H9 (cell line): ENCODE measurements around the gene YES1. TPM values are rescaled to one million over a fixed set of nuclear protein-coding genes. Genes with fewer than 3 reads are reported as not detected.
A peak's percentile ranks its signal among the peaks of the same experiment; 100 is the strongest.

Source experiments
- DNase-seq: peaks from one replicate; pipeline ENCODE4 v3.0.0-alpha.2; 2017
- H2AFZ ChIP-seq: one replicate; pipeline ENCODE4 v1.6.1; 2013; ENCODE audit warnings: mild to moderate bottlenecking, low read length, control low read depth, moderate library complexity
- H2AK5ac ChIP-seq: 2 replicates; pipeline ENCODE4 v1.6.1; 2013; ENCODE audit warnings: low read length, control low read depth, mixed read lengths; ENCODE audit not compliant: insufficient read length
- H2BK120ac ChIP-seq: one replicate; pipeline ENCODE4 v1.6.1; 2013; ENCODE audit warnings: low read depth, mild to moderate bottlenecking, low read length, control low read depth, inconsistent platforms; ENCODE audit not compliant: poor library complexity, severe bottlenecking
- H2BK12ac ChIP-seq: 2 replicates; pipeline ENCODE4 v1.6.1; 2013; ENCODE audit warnings: low read length, control low read depth, mixed read lengths, low read depth; ENCODE audit not compliant: insufficient read length
- H2BK15ac ChIP-seq: 2 replicates; pipeline ENCODE4 v1.6.1; 2013; ENCODE audit warnings: low read depth, low read length, control low read depth
- H2BK20ac ChIP-seq: one replicate; pipeline ENCODE4 v1.6.1; 2013; ENCODE audit warnings: low read depth, mild to moderate bottlenecking, low read length, control low read depth, inconsistent platforms; ENCODE audit not compliant: poor library complexity, severe bottlenecking
- H2BK5ac ChIP-seq: 2 replicates; pipeline ENCODE4 v1.6.1; 2013; ENCODE audit warnings: low read length, control low read depth, mixed read lengths; ENCODE audit not compliant: insufficient read length
- H3K14ac ChIP-seq: 2 replicates; pipeline ENCODE4 v1.6.1; 2013; ENCODE audit warnings: low read length, control low read depth; ENCODE audit not compliant: insufficient read depth
- H3K18ac ChIP-seq: 2 replicates; pipeline ENCODE4 v1.6.1; 2013; ENCODE audit warnings: low read depth, mild to moderate bottlenecking, mixed read lengths, low read length, control low read depth; ENCODE audit not compliant: insufficient read length
- H3K23ac ChIP-seq: 2 replicates; pipeline ENCODE4 v1.6.1; 2013; ENCODE audit warnings: low read length, control low read depth, mixed read lengths, low read depth; ENCODE audit not compliant: insufficient read length
- H3K23me2 ChIP-seq: 2 replicates; pipeline ENCODE4 v1.6.1; 2013; ENCODE audit warnings: low read depth, mild to moderate bottlenecking, mixed read lengths, low read length, control low read depth; ENCODE audit not compliant: insufficient read length, poor library complexity, severe bottlenecking
- H3K27ac ChIP-seq: 2 replicates; pipeline ENCODE4 v1.5.1; 2013; ENCODE audit warnings: low read length, control low read depth, mixed read lengths, low read depth; ENCODE audit not compliant: insufficient read length
- H3K27me3 ChIP-seq: 2 replicates; pipeline ENCODE4 v1.6.1; 2013; ENCODE audit warnings: low read length, control low read depth, inconsistent platforms; ENCODE audit not compliant: insufficient read depth
- H3K4ac ChIP-seq: 2 replicates; pipeline ENCODE4 v1.6.1; 2013; ENCODE audit warnings: low read depth, mild to moderate bottlenecking, control low read depth, inconsistent platforms, low read length, moderate library complexity
- H3K4me1 ChIP-seq: 2 replicates; pipeline ENCODE4 v1.6.1; 2013; ENCODE audit warnings: low read length, control low read depth, inconsistent platforms; ENCODE audit not compliant: insufficient read depth
- H3K4me2 ChIP-seq: 2 replicates; pipeline ENCODE4 v1.6.1; 2013; ENCODE audit warnings: low read length, control low read depth, mixed read lengths; ENCODE audit not compliant: insufficient read length, insufficient read depth
- H3K56ac ChIP-seq: 2 replicates; pipeline ENCODE4 v1.6.1; 2013; ENCODE audit warnings: low read depth, mild to moderate bottlenecking, mixed read lengths, low read length, control low read depth; ENCODE audit not compliant: insufficient read length
- H3K79me1 ChIP-seq: 2 replicates; pipeline ENCODE4 v1.6.1; 2013; ENCODE audit warnings: low read depth, mild to moderate bottlenecking, moderate library complexity, low read length, control low read depth, inconsistent platforms; ENCODE audit not compliant: insufficient read depth, poor library complexity, severe bottlenecking
- H3K79me2 ChIP-seq: 2 replicates; pipeline ENCODE4 v1.6.1; 2013; ENCODE audit warnings: low read length, control low read depth, inconsistent platforms; ENCODE audit not compliant: insufficient read depth
- H3K9ac ChIP-seq: 2 replicates; pipeline ENCODE4 v1.6.1; 2013; ENCODE audit warnings: low read length, control low read depth, mixed read lengths; ENCODE audit not compliant: insufficient read length; ENCODE audit errors: extremely low read depth
- H3K9me3 ChIP-seq: one replicate; pipeline ENCODE4 v1.6.1; 2013; ENCODE audit warnings: low read depth, low read length, inconsistent platforms; ENCODE audit not compliant: control insufficient read depth
- H3T11ph ChIP-seq: one replicate; pipeline ENCODE4 v1.6.1; 2013; ENCODE audit warnings: mild to moderate bottlenecking, low read length, control low read depth, inconsistent platforms
- H4K20me1 ChIP-seq: one replicate; pipeline ENCODE4 v1.6.1; 2013; ENCODE audit not compliant: control insufficient read depth, insufficient read length, insufficient read depth
- H4K5ac ChIP-seq: 2 replicates; pipeline ENCODE4 v1.6.1; 2013; ENCODE audit warnings: low read depth, mild to moderate bottlenecking, mixed read lengths, low read length, control low read depth; ENCODE audit not compliant: insufficient read length
- H4K8ac ChIP-seq: replicated peaks from 2 replicates; pipeline ENCODE4 v1.6.1; 2013; ENCODE audit warnings: low read length, control low read depth, mixed read lengths, low read depth; ENCODE audit not compliant: insufficient read length
- H4K91ac ChIP-seq: 2 replicates; pipeline ENCODE4 v1.6.1; 2013; ENCODE audit warnings: low read depth, mild to moderate bottlenecking, moderate library complexity, mixed read lengths, low read length, control low read depth; ENCODE audit not compliant: insufficient read length
- H3K27ac Mint-ChIP-seq, 3 experiments: 2 replicates in 2 of 3; 3 replicates in 1 of 3; pipeline ENCODE4 v1.8.0; 2020 to 2021; ENCODE audit warnings: mixed read lengths in 3 of 3, mild to moderate bottlenecking in 1 of 3, moderate library complexity in 1 of 3
- H3K27me3 Mint-ChIP-seq: 2 replicates; pipeline ENCODE4 v1.8.0; 2021; ENCODE audit warnings: low read depth, mild to moderate bottlenecking, moderate library complexity, mixed read lengths
- H3K36me3 Mint-ChIP-seq, 3 experiments: 2 replicates in 2 of 3; 3 replicates in 1 of 3; pipeline ENCODE4 v1.8.0; 2020 to 2021; ENCODE audit warnings: low read depth in 3 of 3, mixed read lengths in 3 of 3; ENCODE audit not compliant: insufficient read depth in 1 of 3
- H3K4me1 Mint-ChIP-seq, 2 experiments: 2 replicates each; pipeline ENCODE4 v1.8.0; 2020; ENCODE audit warnings: mixed read lengths in 2 of 2
- H3K4me3 Mint-ChIP-seq, 2 experiments: 2 replicates in 1 of 2; 3 replicates in 1 of 2; pipeline ENCODE4 v1.8.0; 2020 to 2021; ENCODE audit warnings: mild to moderate bottlenecking in 2 of 2, mixed read lengths in 2 of 2, moderate library complexity in 1 of 2
- H3K9me3 Mint-ChIP-seq, 2 experiments: 2 replicates in 1 of 2; 3 replicates in 1 of 2; pipeline ENCODE4 v1.8.0; 2020; ENCODE audit warnings: mild to moderate bottlenecking in 2 of 2, mixed read lengths in 2 of 2, moderate library complexity in 1 of 2
- WGBS: extraction: QIAGEN DNeasy Blood & Tissue Kit; methylation state at CpG from one replicate; pipeline ENCODE4 v1.1.7; 2013; ENCODE audit warnings: missing lambda C conversion rate, low lambda C conversion rate, mixed read lengths; ENCODE audit not compliant: insufficient read length; ENCODE audit errors: extremely low coverage; 5-methylcytosine and 5-hydroxymethylcytosine counted together
- total RNA-seq: library from RNA; stranded (reverse); gene quantifications from 2 replicates; pipeline ENCODE4 v1.2.1, GENCODE V29; 2021
- TF ChIP-seq, protein P1 (sequence below): fragments of 200-600 bp; sonication (generic); conservative IDR thresholded peaks from 3 replicates; pipeline ENCODE4 v1.8.0; 2021; ENCODE audit warnings: antibody characterized with exemption, mild to moderate bottlenecking

The YES1 gene
- total RNA-seq, 1 experiment from 2014 or later: 86.9 TPM

DNA sequence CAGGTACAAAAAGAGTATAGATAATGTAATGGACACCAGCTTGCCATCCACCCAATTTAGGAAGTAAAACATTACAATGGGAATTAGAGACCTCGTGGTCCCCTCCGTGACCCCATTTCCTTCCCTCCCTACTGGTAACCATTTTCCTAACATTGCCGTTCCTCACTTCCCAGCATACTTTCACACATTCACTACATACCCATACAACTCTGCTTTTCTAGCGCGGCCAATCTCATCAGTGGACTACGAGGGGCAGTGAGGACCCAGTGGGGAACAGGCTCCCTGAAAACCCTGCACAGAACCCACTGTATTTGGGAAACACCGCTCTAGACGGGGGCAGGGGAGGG, 100.8 kb downstream of the YES1 start:
- H3K79me2 ChIP-seq: no peaks in the 10 kb centered on the region
- H3K23me2 ChIP-seq: peaks cover 8% of the 10 kb centered on the region
- H2BK15ac ChIP-seq: no peak overlapping the region
- peaks cover 3 to 7% of the 10 kb centered on the region in 2 experiments; a peak in 3 of 5 replicates for H3K9me3 Mint-ChIP-seq
- H3K27me3 ChIP-seq: no peaks in the 10 kb centered on the region
- no peak overlapping the region for H4K5ac ChIP-seq
- 0 out of 2 replicates have a peak, but pooled peaks cover 2% of the 10 kb centered on the region for H3K4me1 ChIP-seq
- H4K91ac ChIP-seq: no peak overlapping the region
- TF ChIP-seq, protein P1, sequence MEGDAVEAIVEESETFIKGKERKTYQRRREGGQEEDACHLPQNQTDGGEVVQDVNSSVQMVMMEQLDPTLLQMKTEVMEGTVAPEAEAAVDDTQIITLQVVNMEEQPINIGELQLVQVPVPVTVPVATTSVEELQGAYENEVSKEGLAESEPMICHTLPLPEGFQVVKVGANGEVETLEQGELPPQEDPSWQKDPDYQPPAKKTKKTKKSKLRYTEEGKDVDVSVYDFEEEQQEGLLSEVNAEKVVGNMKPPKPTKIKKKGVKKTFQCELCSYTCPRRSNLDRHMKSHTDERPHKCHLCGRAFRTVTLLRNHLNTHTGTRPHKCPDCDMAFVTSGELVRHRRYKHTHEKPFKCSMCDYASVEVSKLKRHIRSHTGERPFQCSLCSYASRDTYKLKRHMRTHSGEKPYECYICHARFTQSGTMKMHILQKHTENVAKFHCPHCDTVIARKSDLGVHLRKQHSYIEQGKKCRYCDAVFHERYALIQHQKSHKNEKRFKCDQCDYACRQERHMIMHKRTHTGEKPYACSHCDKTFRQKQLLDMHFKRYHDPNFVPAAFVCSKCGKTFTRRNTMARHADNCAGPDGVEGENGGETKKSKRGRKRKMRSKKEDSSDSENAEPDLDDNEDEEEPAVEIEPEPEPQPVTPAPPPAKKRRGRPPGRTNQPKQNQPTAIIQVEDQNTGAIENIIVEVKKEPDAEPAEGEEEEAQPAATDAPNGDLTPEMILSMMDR: no peak
- DNase-seq: no peak
- peaks cover 6 to 7% of the 10 kb centered on the region in 2 experiments for H3K4me1 Mint-ChIP-seq
- H2BK12ac ChIP-seq: no peak overlapping the region
- H2BK5ac ChIP-seq: no peak overlapping the region
- no peak overlapping the region for H2BK120ac ChIP-seq
- no CpG with 5 or more reads among the region's 8 CpGs for WGBS
- no peak overlapping the region for H2AFZ ChIP-seq
- no peak overlapping the region for H3T11ph ChIP-seq
- peak overlapping the region in 1 of 3 experiments; percentile 16; a peak in 2 of 7 replicates for H3K27ac Mint-ChIP-seq
- no peak overlapping the region for H2AK5ac ChIP-seq
- no peaks in the 10 kb centered on the region for H4K20me1 ChIP-seq
- H3K18ac ChIP-seq: no peak overlapping the region
- no peak overlapping the region for H3K27ac ChIP-seq
- H3K9me3 ChIP-seq: no peaks in the 10 kb centered on the region
- peak overlapping the region; percentile 81 for H3K4me2 ChIP-seq
- H3K14ac ChIP-seq: peak overlapping the region; percentile 69; the same call in 1 of the 2 replicates
- no peak overlapping the region for H2BK20ac ChIP-seq
- H3K79me1 ChIP-seq: peaks cover 3% of the 10 kb centered on the region
- no peak overlapping the region for H4K8ac ChIP-seq
- peaks cover 4 to 29% (median 13%) of the 10 kb centered on the region in 3 experiments; a peak in 5 of 7 replicates for H3K36me3 Mint-ChIP-seq
- no peak overlapping the region for H3K23ac ChIP-seq
- no peak overlapping the region for H3K4ac ChIP-seq
- no peak overlapping the region for H3K9ac ChIP-seq
- peak overlapping the region; percentile 77 to 80 for H3K4me3 Mint-ChIP-seq
- H3K56ac ChIP-seq: no peak overlapping the region
- peaks cover 5% of the 10 kb centered on the region for H3K27me3 Mint-ChIP-seq
